ENCODE results near the gene PPRC1.

Gene PPRC1

DNA sequence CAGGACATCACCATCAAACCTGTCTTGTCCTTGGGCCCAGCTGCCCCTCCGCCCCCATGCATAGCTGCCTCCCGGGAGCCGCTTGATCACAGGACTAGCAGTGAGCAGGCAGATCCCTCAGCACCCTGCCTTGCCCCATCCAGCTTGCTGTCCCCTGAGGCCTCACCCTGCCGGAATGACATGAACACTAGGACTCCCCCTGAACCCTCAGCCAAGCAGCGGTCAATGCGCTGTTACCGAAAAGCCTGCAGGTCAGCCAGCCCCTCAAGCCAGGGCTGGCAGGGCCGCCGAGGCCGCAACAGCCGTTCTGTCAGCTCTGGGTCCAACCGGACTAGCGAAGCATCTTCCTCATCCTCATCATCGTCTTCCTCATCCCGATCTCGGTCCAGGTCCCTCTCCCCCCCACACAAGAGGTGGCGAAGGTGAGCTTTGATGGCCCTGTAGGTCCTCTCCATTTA, 14.2 kb downstream of the PPRC1 start:
- no peak for DNase-seq (ENCODE audit: low read depth in 2 of 2)

DNA sequence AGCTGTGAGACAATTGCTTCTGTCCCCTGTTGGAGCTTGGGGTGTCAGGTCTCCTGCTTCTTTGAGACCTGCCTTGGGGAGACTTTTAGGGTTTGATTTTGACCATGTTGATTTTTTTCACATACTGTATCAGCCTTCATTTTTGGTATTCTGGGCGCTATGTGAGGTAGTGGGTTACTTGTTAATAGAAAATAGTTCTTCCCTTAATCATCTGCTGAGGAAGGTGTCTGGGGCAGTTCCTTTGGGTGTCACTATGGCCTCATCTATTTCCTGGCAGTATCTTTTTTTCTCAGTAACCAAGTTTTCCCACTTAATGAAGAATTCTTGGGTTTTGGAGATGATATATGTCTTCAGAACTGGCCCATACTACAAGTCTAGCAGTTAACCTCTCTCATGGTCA, 14.7 kb downstream of the PPRC1 start:
- DNase-seq (ENCODE audit: low read depth in 2 of 2), result no peak

DNA sequence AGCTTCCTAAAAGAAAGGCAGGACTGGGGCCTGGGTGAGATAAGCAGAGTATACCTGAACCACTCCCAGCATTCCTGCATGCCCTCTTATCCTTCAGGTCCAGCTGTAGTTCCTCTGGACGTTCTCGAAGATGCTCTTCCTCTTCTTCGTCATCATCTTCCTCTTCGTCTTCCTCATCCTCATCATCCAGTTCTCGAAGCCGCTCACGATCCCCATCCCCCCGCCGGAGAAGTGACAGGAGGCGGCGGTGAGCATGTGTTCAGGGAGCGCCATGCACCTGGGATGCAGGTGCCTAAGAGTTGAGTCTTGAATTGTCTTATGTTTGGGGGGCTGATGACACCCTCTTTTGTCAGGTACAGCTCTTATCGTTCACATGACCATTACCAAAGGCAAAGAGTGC, 15.4 kb downstream of the PPRC1 start:
- DNase-seq (ENCODE audit: low read depth in 2 of 2), result no peak

DNA sequence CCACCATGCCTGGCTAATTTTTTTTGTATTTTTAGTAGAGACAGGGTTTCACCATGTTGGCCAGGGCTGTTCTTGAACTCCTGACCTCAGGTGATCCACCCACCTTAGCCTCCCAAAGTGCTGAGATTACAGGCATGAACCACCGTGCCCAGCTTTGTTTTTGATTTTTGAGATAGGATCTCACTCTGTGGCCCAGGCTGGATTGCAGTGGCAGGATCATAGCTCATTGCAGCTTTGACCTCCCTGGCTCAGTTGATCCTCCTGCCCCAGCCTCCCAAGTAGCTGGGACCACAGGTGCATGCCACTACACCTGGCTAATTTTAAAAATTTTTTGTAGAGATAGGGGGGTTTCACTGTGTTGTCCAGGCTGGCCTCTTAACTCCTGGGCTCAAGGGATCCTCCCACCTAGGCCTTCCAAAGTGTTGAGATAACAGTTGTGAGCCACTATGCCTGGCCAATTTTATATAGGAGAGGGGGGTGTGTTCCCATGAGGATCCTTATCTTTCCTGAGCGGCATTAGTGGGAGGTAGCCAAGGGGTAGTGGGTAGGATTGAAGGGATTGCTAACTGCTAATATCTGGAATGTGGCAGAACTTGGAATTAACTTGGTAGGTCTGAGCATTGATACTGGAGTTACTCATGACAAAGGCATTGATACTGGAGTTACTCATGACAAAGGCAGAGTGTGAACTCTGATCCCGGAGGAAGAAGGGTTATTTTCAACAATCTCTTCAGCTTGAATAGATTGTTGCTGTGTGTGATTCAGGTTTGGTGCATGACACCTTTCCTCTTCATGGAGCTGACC, 18.3 kb downstream of the PPRC1 start:
- no peak for DNase-seq (ENCODE audit: low read depth in 2 of 2)

DNA sequence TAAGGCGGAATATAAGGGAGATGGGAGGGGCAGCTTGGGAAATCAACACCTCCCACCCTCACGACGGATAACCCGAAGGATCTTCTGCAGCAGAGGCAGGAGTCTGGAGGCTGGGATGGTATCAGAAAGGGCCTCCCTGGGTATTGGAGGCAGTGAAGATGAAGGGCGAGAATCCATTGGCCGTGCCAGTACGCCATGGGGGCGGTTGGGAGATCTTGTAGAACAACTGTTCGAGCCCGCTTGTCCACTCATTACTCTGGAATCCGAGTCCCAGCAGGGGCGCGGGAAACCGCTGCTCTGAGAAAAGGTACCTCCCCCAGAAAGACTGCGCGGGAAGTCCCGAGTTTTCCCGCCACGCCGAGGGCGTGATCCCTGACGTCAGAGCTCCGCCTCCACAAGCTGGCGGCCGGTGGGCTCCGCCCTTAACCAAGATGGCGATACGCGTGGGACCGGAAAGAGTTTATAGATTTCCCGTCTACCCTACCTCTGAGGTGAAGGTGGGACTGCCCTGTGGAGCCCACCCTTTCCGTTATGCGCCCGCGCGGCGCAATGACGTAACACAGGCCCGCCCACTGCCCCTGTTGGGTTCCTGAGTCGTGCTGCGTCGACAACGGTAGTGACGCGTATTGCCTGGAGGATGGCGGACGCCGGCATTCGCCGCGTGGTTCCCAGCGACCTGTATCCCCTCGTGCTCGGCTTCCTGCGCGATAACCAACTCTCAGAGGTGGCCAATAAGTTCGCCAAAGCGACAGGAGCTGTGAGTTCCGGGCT, 19.1 kb downstream of the PPRC1 start, which contains the start of gene NOLC1:
TSS of gene NOLC1 (plus strand) at position 616 of the 771 bp plus-strand sequence. CDS start at position 638, 22 bp downstream.
- DNase-seq (ENCODE audit: low read depth in 2 of 2), result peak; percentile 99 to 100

DNA sequence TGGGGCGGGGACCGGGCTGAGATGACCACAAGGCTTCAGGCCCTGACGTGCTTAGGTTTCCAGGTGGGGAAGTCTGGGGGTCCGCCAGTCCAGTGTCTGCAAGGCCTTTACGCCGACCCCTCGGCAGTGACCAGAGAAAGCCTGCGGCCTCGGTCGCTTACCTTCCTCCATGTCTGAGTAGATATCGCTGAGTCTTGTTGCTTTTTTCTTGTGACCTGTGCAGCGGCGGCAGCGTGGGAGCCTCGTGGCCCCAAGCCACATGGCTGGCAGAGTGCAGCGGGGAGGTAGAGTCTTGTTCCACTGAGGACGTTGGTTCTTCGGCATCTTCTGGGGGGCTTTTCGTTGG, 19.7 kb downstream of the PPRC1 start:
- DNase-seq (ENCODE audit: low read depth in 2 of 2), result peak; percentile 11 to 25

DNA sequence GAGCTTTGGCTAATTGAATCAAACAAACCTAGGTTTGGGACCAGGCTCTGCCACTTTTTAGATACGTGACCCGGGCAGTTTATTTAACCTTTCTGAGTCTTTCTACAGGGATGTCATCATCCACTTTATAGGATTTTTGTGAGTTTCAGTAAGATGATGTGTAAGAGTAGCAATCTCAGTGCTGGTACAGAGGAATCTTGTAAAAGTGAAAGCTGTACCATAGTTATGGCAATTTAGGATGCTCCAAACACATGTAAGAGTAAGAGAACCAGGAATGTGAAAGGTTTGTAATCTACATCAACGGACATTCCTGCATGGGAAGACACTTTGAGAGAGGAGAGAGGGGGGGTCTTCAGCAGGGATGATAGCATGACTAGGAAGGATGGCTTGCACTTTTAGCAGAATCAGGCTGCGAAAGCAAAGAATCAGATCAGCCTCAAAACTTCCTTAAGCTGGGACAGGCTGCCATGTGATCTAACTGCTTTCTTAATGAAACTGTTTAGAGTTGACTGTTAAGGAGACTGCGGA, 20.3 kb downstream of the PPRC1 start:
- DNase-seq (ENCODE audit: low read depth in 2 of 2), result no peak

DNA sequence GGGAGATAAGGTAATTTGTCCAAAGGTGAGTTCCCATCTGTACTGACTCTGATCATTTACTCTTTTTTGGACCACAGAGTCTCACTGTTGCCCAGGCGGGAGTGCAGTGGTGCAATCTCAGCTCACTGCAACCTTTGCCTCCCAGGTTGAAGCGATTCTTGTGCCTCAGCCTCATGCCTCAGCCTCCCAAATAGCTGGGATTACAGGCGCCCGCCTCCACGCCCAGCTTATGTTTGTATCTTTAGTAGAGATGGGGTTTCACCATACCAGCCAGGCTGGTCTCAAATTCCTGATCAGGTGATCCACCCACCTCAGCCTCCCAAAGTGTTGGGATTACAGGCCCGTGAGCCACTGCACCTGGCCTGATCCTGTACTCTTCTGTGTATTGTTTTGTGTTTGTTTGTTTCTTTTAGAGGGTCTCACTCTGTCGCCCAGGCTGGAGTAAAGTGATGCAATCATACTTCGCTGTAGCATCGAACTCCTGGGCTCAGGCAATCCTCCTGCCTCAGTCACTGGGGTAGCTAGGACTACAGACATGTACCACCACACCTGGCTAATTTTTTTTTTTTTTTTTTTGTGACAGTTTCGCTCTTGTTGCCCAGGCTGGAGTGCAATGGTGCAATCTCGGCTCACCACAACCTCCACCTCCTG, 21.8 kb downstream of the PPRC1 start:
- no peak for DNase-seq (ENCODE audit: low read depth in 2 of 2)

DNA sequence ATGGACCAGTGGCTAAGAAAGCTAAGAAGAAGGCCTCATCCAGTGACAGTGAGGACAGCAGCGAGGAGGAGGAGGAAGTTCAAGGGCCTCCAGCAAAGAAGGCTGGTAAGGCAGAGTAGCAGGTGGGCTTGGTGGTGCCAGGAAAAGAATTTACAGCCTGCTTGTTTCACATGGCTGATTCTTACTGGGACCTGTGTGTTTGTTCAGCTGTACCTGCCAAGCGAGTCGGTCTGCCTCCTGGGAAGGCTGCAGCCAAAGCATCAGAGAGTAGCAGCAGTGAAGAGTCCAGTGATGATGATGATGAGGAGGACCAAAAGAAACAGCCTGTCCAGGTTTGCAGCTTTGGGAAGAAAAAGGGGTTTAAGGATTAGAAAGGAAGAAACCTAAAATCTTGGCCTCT, 24.4 kb downstream of the PPRC1 start:
- DNase-seq (ENCODE audit: low read depth in 2 of 2), result no peak

DNA sequence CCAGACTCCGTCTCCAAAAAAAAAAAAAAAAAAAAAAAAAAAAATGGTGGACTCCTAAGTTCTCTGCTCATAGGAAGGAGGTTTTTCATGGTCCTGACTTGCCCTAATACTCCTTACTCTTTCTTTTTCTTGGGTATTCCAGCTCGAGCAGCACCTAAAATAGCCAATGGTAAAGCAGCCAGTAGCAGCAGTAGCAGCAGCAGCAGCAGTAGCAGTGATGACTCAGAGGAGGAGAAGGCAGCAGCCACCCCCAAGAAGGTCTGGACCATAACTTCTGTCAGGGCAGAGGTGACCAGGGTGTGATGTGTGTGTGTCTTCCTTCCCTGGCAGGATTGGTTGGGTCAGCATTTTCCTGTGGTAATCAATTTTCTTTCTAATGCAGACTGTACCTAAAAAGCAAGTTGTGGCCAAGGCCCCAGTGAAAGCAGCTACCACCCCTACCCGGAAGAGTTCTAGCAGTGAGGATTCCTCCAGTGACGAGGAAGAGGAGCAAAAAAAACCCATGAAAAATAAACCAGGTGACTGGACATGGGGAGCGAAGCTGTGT, 26.3 kb downstream of the PPRC1 start:
- DNase-seq (ENCODE audit: low read depth in 2 of 2), result no peak

DNA sequence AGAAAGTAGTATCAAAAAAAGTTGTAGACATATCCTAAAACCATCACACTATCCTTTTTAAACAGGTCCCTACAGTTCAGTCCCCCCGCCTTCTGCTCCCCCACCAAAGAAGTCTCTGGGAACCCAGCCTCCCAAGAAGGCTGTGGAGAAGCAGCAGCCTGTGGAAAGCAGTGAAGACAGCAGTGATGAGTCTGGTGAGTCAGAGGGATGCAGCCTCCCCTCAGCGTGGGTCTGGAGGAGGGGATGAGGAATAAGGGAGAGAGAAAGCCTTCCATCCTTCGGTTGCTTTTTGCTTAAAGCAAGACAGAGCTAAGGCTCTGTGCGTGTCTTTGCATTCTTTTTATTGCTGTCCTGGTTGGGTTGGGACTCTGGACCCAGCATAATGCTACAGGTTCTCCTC, 27.0 kb downstream of the PPRC1 start:
- DNase-seq (ENCODE audit: low read depth in 2 of 2), result no peak

DNA sequence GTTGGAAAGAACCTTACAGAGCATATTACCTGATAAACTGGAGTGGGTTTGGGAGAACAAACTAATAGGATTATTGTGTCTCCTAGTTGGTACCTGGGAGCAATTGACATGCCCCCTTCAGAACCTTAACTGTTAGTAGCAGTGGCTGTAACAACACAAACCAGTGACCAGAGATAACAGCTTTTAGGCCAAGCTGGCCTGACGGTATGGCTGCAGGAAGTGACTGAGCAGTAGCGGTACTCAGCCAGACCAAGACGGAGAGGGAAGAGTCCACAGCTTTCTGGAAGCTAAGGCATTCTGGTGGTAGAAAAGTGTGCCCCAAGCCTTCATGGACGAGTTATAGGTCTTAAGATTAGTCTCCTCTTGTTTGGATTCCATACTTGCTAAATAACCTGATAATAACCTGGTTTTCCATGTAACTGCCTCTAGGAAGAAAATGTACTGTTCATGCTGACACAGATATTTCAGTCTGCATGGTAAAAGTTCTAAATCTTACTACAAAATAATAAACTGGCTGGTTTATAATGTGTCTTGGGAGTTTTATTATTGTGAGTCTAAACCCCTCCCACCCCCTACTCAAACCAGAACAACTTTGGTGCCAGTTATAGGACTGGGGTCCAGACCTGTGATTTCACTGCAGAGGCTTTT, 30.6 kb downstream of the PPRC1 start:
- no peak for DNase-seq (ENCODE audit: low read depth in 2 of 2)

DNA sequence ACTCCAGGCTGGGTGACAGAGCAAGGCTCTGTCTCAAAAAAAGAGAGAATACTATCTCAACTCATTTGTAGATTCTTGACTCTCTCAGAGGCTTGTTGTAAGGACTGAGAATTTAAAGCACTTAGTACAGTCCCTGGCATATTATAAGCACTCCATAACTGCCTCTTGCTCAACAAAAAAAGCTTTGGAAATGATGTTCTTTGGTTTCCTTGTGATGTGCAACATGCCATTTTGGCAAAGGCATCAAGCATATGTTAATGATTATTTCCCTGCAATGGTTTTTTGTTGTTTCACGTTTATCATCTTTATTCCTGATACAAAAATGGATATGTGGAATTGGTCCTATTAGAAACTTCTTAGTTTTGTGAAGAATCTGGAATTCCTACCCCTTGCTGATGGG, 35.0 kb downstream of the PPRC1 start:
- DNase-seq (ENCODE audit: low read depth in 2 of 2), result no peak

DNA sequence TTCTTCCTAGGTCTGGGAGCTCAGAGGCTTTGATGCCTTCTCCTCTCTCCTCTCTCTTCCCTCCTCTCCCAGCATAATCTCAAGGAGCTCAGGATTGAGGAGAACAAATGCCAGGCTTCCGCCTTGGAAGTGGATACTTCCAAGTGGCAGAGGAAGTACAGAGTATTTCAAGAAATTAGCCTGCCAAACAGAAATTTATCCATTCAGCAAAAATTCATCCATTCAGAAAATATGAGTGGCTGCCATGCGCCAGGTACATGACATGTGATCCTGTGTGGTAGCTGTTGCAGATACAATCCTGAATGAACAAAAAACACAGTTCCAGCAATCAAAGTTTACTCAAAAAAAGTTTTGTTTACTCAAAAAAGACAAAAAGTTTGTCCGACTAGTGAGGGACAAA, 37.8 kb downstream of the PPRC1 start:
- no peak for DNase-seq (ENCODE audit: low read depth in 2 of 2)

DNA sequence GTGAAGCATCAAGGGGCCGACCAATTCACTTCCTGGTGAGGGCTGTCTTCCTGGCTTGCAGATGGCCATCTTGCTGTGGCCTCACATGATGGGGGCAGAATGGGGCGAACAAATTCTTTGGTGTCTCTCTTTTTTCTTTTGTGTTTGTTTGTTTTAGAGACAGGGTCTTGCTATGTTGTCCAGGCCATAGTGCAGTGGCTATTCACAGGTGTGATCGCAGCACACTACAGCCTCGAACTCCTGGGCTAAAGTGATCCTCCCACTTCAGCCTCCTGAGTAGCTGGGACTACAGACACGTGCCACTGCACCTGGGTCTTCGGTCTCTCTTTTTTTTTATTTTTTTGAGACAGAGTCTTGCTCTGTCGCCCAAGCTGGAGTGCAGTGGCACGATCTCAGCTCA, 39.4 kb downstream of the PPRC1 start:
- no peak for DNase-seq (ENCODE audit: low read depth in 2 of 2)

DNA sequence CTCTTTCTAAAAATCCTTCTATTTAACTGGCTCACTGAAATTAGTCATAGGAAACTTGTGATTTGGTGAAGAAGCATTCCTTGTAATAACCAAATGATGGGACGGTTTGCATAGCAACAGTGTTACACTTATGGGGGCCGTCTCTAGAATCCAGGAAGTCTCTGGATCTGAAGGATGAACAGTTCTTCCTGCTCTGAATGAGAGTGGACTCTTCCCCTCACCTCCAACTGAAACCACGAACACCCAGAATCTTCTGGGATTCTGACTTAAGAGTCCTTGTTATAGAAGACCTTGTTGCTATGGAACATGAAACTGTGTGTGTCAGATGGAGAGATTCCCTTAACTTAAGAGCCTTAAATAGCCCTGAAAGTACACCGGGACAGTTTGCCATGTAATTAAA, 42.6 kb downstream of the PPRC1 start:
- no peak for DNase-seq (ENCODE audit: low read depth in 2 of 2)

DNA sequence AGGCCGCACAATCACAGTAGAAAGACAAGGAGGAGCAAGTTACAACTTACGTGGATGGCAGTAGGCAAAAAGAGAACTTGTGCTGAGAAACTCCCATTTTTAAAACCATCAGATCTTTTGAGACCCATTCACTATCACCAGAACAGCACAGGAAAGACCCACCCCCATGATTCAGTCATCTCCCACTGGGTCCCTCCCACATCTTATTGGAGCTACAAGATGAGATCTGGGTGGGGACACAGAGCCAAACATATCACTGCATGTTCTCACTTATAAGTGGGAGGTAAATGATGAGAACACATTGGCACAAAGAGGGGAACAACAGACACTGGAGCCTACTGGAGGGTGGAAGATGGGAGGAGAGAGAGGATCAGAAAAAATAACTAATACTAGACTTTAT, 51.8 kb downstream of the PPRC1 start:
- DNase-seq (ENCODE audit: low read depth in 2 of 2), result no peak

DNA sequence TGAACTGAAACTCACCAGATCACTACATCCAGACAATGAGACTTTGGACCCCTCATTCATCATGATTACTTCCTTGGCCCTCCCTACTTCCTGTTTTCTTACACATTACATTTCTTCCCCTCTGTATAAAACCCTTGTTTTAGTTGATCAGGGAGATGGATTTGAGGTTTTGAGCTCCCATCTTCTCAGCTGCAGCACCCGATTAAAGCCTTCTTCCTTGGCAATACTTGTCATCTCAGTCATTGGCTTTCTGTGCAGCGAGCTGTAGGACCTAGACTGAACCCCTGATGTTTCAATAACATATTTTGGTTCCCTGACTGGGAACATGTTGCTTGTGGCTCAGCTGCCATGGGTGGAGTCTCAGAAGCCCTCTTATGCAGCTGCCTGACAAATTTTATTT, 52.4 kb downstream of the PPRC1 start:
- DNase-seq (ENCODE audit: low read depth in 2 of 2), result no peak

DNA sequence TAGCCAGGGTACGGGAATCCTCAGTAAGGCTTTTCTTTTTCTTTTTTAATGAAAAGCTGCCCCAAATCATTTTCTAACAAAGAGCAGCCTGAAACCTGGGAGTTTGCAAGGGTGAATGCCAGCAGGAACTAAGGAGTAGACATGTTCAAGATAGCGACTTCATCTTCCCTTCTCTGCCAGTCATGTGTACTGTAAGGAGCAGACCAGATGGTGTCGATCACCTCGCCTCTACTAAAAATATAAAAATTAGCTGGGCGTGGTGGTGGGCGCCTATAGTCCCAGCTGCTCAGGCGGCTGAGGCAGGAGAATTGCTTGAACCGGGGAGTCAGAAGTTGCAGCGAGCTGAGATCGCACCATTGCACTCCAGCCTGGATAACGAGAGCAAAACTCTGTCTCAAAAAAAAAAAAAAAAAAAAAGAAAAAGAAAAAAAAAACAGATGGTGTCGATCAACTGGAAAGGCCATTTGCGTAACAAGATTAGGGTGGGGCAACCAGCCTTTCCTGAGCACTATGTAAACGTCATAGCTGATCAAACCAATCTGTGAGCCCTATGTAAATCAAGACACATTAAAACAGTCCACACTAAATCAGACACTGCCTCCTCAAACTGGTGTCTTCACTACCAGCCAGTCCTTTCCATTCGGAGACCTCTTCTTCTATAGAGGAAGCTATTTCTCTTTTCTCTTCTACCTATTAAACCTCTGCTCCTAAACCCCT, 53.1 kb downstream of the PPRC1 start:
- DNase-seq (ENCODE audit: low read depth in 2 of 2), result no peak

DNA sequence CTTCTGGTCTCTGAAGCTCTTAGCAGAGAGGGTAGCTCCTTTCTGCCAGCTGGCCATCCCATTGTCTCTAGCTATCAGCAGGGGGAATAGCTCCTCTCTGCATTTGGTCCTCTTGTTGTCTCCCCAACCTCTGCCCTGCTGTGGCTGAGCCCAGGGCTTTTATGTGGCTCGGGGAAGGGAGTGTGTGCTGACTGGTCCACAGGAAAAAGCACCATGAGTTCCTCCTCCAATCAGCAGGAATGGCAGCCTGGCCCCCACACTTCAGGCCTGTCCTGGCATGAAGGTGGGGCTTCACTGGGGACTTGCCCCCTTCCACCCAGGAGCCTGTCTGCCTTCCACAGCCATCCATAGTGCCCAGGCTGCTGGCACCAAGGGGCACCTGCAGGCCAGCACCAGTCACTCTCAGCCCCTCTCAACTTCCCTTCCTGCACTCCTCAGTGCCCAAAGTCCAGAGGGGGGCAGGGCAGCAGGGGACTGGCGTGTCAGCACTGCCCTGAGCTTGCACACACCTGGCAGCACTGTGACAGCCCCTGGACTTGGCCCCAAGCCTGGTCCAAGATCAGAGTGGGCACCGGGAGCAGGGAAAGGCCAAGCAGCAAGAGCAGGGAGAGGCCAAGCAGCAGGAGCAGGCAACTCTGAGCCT, 55.6 kb downstream of the PPRC1 start:
- no peak for DNase-seq (ENCODE audit: low read depth in 2 of 2)
